GM12878 (cell line): ENCODE data around the gene KCNIP3. TPM values are rescaled to one million over a fixed set of nuclear protein-coding genes. Genes with fewer than 3 reads are reported as not detected.

ENCODE experiments used
- ATAC-seq: fragments of 200-7000 bp; cut with Tn5 transposase; 3 replicates; pipeline ENCODE4 v1.9.1; 2020; ENCODE audit warnings: mild to moderate bottlenecking, moderate library complexity
- BruUV-seq: library from RNA; stranded (reverse); fragments of 400-500 nt; replicated peaks from 2 replicates; lab custom pipeline; 2021; lab: Mats Ljungman, UMichigan
- CTCF ChIA-PET: fragments of 300-600 bp; sonication (Branson Sonifier 250); formaldehyde crosslinking; extraction: SDS; loops from one replicate; lab custom pipeline; 2021; ENCODE audit warnings: inconsistent platforms; lab: Yijun Ruan, JAX
- POLR2A ChIA-PET: fragments of 350-600 bp; formaldehyde crosslinking; extraction: SDS; loops from one replicate; lab custom pipeline; 2021; ENCODE audit warnings: inconsistent platforms; lab: Charles Lee
- RAD21 ChIA-PET: fragments of 300-600 bp; sonication (Branson Sonifier 250); formaldehyde crosslinking; loops from one replicate; lab custom pipeline; 2023; ENCODE audit warnings: antibody characterized with exemption; ENCODE audit not compliant: unreplicated experiment; lab: Charles Lee
- SMC1A ChIA-PET: fragments of 300-600 bp; sonication (Branson Sonifier 250); formaldehyde crosslinking; loops from one replicate; lab custom pipeline; 2023; ENCODE audit not compliant: unreplicated experiment, uncharacterized antibody; lab: Charles Lee
- DNase-seq: peaks from one replicate; pipeline ENCODE4 v3.0.0-alpha.2; 2011; ENCODE audit warnings: low read depth, low spot score
- FAIRE-seq: peaks from 3 replicates; lab custom pipeline; 2011; peaks lifted over from hg19 to GRCh38; lab: Jason Lieb, UNC
- H2AFZ ChIP-seq: 2 replicates; pipeline ENCODE4 v1.6.0; 2011; ENCODE audit warnings: low read depth, low read length, control low read depth; ENCODE audit not compliant: control insufficient read depth
- H3K27ac ChIP-seq: 2 replicates; pipeline ENCODE4 v1.5.1; 2011; ENCODE audit warnings: control low read depth; ENCODE audit not compliant: control insufficient read depth, insufficient read depth
- H3K27me3 ChIP-seq, 2 experiments: replicated peaks in 1 of 2; 2 replicates each; pipeline versions ENCODE4 v1.6.0 to v1.6.1; 2011; ENCODE audit warnings: low read length in 1 of 2; ENCODE audit not compliant: control insufficient read depth in 2 of 2, insufficient read depth in 2 of 2
- H3K36me3 ChIP-seq, 2 experiments: 2 replicates each; pipeline ENCODE4 v1.5.1; 2011; ENCODE audit warnings: low read length in 1 of 2; ENCODE audit not compliant: control insufficient read depth in 2 of 2, insufficient read depth in 2 of 2
- H3K4me1 ChIP-seq: 2 replicates; pipeline ENCODE4 v1.6.1; 2011; ENCODE audit warnings: mild to moderate bottlenecking, low read length, moderate library complexity, mixed read lengths; ENCODE audit not compliant: control insufficient read depth, insufficient read depth
- H3K4me2 ChIP-seq: 2 replicates; pipeline ENCODE4 v1.6.0; 2011; ENCODE audit warnings: control low read depth; ENCODE audit not compliant: control insufficient read depth, insufficient read depth
- H3K4me3 ChIP-seq: fragments of 200-600 bp; sonication (generic); 2 replicates; pipeline ENCODE4 v1.5.1; 2016
- H3K79me2 ChIP-seq: 2 replicates; pipeline ENCODE4 v1.6.0; 2011; ENCODE audit warnings: low read length; ENCODE audit not compliant: control insufficient read depth, insufficient read depth
- H3K9ac ChIP-seq: 2 replicates; pipeline ENCODE4 v1.8.0; 2011; ENCODE audit warnings: low read length, control low read depth, mixed read lengths; ENCODE audit not compliant: control insufficient read depth, insufficient read depth
- H3K9me3 ChIP-seq: replicated peaks from 3 replicates; pipeline ENCODE4 v1.5.1; 2011; ENCODE audit warnings: mild to moderate bottlenecking, low read length; ENCODE audit not compliant: control insufficient read depth, insufficient read depth
- H4K20me1 ChIP-seq: 2 replicates; pipeline ENCODE4 v1.6.0; 2011; ENCODE audit not compliant: control insufficient read depth, insufficient read depth
- GATAD2B ChIP-seq: fragments of 450-650 bp; conservative IDR thresholded peaks from 2 replicates; pipeline ENCODE4 v1.6.1; 2017; ENCODE audit warnings: low read depth, mild to moderate bottlenecking, moderate library complexity
- NFXL1 ChIP-seq: fragments of 450-650 bp; IDR thresholded peaks from 2 replicates; pipeline ENCODE4 v1.6.1; 2017; ENCODE audit warnings: antibody characterized with exemption, mild to moderate bottlenecking, borderline replicate concordance
- NFYB ChIP-seq: IDR thresholded peaks from 2 replicates; pipeline ENCODE4 v1.6.1; 2011; ENCODE audit warnings: low read depth, mild to moderate bottlenecking, low read length, improper control_type of control experiment, moderate library complexity; ENCODE audit not compliant: insufficient read depth
- TARDBP ChIP-seq: IDR thresholded peaks from 2 replicates; pipeline ENCODE4 v1.6.1; 2016; ENCODE audit warnings: borderline replicate concordance
- ZBED1 ChIP-seq: IDR thresholded peaks from 2 replicates; pipeline ENCODE4 v1.6.1; 2016; ENCODE audit warnings: borderline replicate concordance
- ZNF24 ChIP-seq: fragments of 450-650 bp; IDR thresholded peaks from 2 replicates; pipeline ENCODE4 v1.6.1; 2017; ENCODE audit warnings: antibody characterized with exemption, mild to moderate bottlenecking
- WGBS: methylation state at CpG from one replicate; pipeline ENCODE4 v1.1.6; 2016; ENCODE audit warnings: low lambda C conversion rate; ENCODE audit not compliant: insufficient replicate concordance, insufficient coverage; ENCODE audit errors: missing lambda C conversion rate; 5-methylcytosine and 5-hydroxymethylcytosine counted together
- in situ Hi-C: fragments of 300-500 bp; cut with MboI; formaldehyde crosslinking; loops from 9 replicates; pipeline ENCODE4 v1.14.3; 2018; ENCODE audit warnings: mixed read lengths
- intact Hi-C: fragments of 100-400 bp; cut with micrococcal nuclease; formaldehyde crosslinking; loops from one replicate; pipeline ENCODE4 v1.14.2; 2022; ENCODE audit not compliant: unreplicated experiment
- polyA plus RNA-seq, 11 experiments: library from polyadenylated mRNA; depleted of rRNA in 4 of 11; unstranded in 6 of 11; stranded (reverse) in 5 of 11; fragments of >200 nt; fragmentation: Nextera tagmentation in 4 of 11; fragmentation: Illumina TruSeq in 1 of 11; extraction: Ambion mirVana in 4 of 11; extraction: Trizol in 1 of 11; gene quantifications; 1 replicate in 1 of 11; 2 replicates in 10 of 11; pipeline versions ENCODE4 v1.2.1 to v1.2.3, GENCODE V29; 2011 to 2016; ENCODE audit warnings: inconsistent platforms in 2 of 11, missing spikeins in 2 of 11, low read depth in 1 of 11
- total RNA-seq, 4 experiments: library from RNA; depleted of rRNA in 3 of 4; stranded (reverse); fragments of >200 nt in 3 of 4; fragmentation: Illumina TruSeq in 1 of 4; extraction: Trizol in 1 of 4; gene quantifications; 2 replicates each; pipeline versions ENCODE4 v1.2.1 to v1.2.3, GENCODE V29; 2013 to 2021
- TF ChIP-seq, protein P1 (sequence below): fragments of 450-650 bp; IDR thresholded peaks from 2 replicates; pipeline ENCODE4 v1.6.1; 2016; ENCODE audit warnings: mild to moderate bottlenecking, moderate library complexity, borderline replicate concordance

The KCNIP3 gene
- total and polyA plus RNA-seq, 10 of the 15 experiments (the other 5 are each of a cell fraction or from before 2014, with no cell fraction given), result not detected

DNA sequence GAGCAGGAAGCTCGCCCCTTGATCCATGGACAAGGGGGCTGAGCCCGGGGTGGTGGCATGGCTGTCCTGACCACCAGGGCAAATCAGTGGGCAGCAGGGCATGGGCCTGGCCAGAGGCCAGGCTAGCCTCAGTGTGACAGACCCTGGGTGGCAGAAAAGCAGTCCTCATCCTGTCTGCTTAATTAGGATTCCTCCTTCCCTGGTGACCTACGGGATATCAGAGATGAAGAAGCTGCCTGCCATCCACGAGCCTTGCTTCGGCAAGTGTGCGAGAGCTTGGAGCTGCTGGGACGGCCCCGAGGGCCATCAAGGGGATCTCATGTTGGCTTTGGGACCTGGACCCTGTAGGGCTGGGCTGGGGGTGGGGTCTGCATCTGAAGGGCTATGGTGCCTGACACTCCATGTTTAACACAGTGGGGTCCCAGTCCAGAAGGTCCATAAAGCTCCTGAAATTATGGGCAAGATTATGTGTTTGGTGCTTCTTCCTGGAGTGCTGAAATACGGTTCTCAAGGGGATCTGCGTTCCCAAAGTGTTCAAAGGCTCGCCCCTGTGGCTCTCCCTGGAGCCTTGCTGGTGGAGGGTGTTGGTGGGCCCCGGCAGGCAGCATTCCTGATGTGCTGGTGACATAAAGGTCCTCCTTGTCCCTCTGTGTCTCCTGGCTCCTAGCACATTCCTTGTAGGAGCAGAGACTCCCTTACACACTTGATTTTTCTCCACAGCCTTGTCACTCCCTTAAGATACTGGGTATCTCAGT, 52.6 kb downstream of the KCNIP3 start (continued):
- TF ChIP-seq NFXL1 (no peak), GATAD2B (no peak)
- TF ChIP-seq, protein P1, sequence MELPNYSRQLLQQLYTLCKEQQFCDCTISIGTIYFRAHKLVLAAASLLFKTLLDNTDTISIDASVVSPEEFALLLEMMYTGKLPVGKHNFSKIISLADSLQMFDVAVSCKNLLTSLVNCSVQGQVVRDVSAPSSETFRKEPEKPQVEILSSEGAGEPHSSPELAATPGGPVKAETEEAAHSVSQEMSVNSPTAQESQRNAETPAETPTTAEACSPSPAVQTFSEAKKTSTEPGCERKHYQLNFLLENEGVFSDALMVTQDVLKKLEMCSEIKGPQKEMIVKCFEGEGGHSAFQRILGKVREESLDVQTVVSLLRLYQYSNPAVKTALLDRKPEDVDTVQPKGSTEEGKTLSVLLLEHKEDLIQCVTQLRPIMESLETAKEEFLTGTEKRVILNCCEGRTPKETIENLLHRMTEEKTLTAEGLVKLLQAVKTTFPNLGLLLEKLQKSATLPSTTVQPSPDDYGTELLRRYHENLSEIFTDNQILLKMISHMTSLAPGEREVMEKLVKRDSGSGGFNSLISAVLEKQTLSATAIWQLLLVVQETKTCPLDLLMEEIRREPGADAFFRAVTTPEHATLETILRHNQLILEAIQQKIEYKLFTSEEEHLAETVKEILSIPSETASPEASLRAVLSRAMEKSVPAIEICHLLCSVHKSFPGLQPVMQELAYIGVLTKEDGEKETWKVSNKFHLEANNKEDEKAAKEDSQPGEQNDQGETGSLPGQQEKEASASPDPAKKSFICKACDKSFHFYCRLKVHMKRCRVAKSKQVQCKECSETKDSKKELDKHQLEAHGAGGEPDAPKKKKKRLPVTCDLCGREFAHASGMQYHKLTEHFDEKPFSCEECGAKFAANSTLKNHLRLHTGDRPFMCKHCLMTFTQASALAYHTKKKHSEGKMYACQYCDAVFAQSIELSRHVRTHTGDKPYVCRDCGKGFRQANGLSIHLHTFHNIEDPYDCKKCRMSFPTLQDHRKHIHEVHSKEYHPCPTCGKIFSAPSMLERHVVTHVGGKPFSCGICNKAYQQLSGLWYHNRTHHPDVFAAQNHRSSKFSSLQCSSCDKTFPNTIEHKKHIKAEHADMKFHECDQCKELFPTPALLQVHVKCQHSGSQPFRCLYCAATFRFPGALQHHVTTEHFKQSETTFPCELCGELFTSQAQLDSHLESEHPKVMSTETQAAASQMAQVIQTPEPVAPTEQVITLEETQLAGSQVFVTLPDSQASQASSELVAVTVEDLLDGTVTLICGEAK, result no peak

DNA sequence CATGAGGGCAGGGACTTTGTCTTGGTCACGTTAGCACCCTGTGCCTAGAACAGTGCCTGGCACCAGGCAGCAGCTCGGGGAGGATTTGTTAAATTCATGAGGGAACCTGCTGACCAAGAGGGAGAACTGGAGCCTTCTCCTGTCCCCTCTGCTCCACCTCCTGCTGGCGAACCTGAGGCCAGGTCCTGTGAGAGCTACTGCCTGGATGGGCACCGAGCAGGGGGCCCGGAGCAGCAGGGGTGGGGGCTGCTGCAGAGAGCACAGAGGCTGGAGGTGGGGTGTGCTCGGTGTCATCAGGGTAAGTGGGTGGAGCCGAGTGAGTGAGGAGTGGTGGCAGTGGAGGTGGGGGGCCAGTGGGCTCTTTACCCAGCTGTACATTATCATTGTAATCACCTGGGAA, 53.2 kb downstream of the KCNIP3 start:
- ChIA-PET RAD21 (no interaction called here), POLR2A (no interaction called here), SMC1A (no interaction called here), CTCF (no interaction called here)
- in situ Hi-C loops, result no loop called here
- TF ChIP-seq TARDBP, result no peak
- TF ChIP-seq ZNF24, result no peak
- no peak for TF ChIP-seq ZBED1
- TF ChIP-seq NFYB, result no peak
- Histone ChIP-seq H3K27ac (no peak overlapping the region), H4K20me1 (no peaks in the 10 kb centered on the region; the same call in 1 of the 2 replicates), H3K4me1 (peaks cover 3% of the 10 kb centered on the region; the same call in 1 of the 2 replicates), H3K79me2 (no peaks in the 10 kb centered on the region), H2AFZ (no peak overlapping the region), H3K27me3 (peaks cover 4 to 5% of the 10 kb centered on the region in 2 experiments; a peak in 3 of 4 replicates), H3K4me3 (no peak overlapping the region), H3K4me2 (no peak overlapping the region), H3K9ac (no peak overlapping the region), H3K9me3 (no peaks in the 10 kb centered on the region), H3K36me3 (no peaks in the 10 kb centered on the region)
- BruUV-seq, result no TSS peak
- ATAC-seq, result no peak
- intact Hi-C loops, result no loop called here
- no peak for FAIRE-seq
- 0% methylated on average over 7 of the region's 7 CpGs for WGBS
- DNase-seq, result no peak
